ENCODE measurements around the gene GAA.

Gene GAA

DNA sequence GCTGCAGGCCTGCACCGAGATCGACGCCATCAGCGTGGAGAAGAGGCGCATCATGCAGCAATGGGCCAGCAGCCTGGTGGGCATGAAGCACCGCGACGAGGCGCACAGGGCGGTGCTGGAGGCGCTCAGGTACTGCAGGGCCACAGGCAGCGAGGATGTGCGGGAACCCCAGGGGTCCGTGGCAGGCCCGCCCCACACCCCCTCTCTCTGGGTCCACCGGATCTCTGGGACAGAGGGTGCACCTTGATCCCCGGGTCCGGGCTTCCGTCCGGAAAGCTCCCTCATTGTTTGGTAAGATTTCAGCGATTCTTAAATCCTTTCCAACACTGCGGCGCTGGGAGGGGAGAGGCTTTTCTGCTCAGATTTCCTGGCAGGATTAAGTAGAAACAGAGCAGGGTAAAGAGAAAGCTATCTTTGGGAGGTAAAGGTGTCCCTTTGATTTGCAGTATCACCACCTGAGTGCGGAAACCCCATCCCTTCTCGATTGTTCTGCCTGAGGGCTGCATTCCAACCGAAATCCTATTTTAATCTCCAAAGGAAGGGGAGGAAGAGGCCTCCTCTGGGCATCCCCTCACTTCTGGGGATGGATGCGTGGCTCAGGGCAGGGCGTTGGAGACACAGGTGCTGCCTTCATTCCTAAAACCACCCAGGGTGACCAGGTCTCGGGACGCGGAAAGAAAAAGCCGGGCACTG, 35.8 kb upstream of the GAA start:
- Histone ChIP-seq H2AFZ (ENCODE audit: low read length) (no peak overlapping the region), H3K4me2 (ENCODE audit: low read depth, low read length, poor library complexity, severe bottlenecking) (no peak overlapping the region), H3K79me2 (ENCODE audit: insufficient read depth, low read length) (no peaks in the 10 kb centered on the region), H3K9me3 (ENCODE audit: insufficient read depth, low read depth, low read length) (no peaks in the 10 kb centered on the region), H3K4me1 (ENCODE audit: insufficient read depth, low read length, poor library complexity, severe bottlenecking) (no peaks in the 10 kb centered on the region), H3K4me3 (ENCODE audit: low read length, poor library complexity, severe bottlenecking) (no peak overlapping the region), H3K9me2 (replicated peaks; ENCODE audit: low read depth, low read length) (no peaks in the 10 kb centered on the region), H4K20me1 (ENCODE audit: insufficient read depth, low read length, poor library complexity, severe bottlenecking) (no peaks in the 10 kb centered on the region), H3K9ac (ENCODE audit: low read depth, low read length, poor library complexity, severe bottlenecking) (no peak overlapping the region), H3K27me3 (ENCODE audit: insufficient read depth, low read length, poor library complexity, severe bottlenecking) (no peaks in the 10 kb centered on the region), H3K36me3 (ENCODE audit: insufficient read depth, low read length) (no peaks in the 10 kb centered on the region), H3F3A (ENCODE audit: low read depth) (no peaks in the 10 kb centered on the region)
- TF ChIP-seq EZH2phosphoT487 (IDR thresholded peaks at IDR 0.05; ENCODE audit: borderline replicate concordance), result no peak
- TF ChIP-seq, protein P1, sequence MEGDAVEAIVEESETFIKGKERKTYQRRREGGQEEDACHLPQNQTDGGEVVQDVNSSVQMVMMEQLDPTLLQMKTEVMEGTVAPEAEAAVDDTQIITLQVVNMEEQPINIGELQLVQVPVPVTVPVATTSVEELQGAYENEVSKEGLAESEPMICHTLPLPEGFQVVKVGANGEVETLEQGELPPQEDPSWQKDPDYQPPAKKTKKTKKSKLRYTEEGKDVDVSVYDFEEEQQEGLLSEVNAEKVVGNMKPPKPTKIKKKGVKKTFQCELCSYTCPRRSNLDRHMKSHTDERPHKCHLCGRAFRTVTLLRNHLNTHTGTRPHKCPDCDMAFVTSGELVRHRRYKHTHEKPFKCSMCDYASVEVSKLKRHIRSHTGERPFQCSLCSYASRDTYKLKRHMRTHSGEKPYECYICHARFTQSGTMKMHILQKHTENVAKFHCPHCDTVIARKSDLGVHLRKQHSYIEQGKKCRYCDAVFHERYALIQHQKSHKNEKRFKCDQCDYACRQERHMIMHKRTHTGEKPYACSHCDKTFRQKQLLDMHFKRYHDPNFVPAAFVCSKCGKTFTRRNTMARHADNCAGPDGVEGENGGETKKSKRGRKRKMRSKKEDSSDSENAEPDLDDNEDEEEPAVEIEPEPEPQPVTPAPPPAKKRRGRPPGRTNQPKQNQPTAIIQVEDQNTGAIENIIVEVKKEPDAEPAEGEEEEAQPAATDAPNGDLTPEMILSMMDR (conservative IDR thresholded peaks at IDR 0.05; ENCODE audit: low read length), result no peak

DNA sequence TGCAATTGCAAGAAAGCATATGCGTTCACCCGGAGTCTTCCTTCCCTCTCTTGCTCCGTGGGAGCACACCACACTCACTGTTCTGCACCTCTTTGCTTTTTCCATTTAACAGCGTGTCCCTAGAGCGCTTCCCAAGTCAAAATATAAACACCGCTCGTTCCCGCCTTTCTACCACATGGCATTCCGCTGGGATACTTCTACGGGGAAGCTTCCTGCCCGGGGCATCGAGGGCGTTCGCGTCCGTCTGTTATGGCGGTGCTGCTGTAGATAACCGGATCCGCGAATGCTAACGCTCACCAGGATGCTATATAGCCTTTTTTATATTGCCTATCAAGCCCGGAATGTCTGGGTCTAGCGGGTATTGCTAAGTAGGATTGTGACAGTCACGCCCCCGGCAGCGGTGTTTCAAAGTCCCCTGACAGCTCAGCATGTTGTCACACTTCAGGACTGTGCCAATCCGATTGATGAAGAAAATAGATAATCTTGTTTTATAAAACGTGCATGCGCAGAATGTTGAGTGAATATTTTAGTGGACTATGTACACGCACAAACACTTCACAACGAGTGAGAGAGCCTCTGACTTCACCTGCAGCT, 33.9 kb upstream of the GAA start:
- H3F3A ChIP-seq (ENCODE audit: low read depth), result no peaks in the 10 kb centered on the region
- H3K9me2 ChIP-seq (replicated peaks; ENCODE audit: low read depth, low read length), result no peaks in the 10 kb centered on the region
- no peak overlapping the region for H2AFZ ChIP-seq (ENCODE audit: low read length)
- no peaks in the 10 kb centered on the region for H4K20me1 ChIP-seq (ENCODE audit: insufficient read depth, low read length, poor library complexity, severe bottlenecking)
- H3K9me3 ChIP-seq (ENCODE audit: insufficient read depth, low read depth, low read length), result no peaks in the 10 kb centered on the region
- no peak overlapping the region for H3K4me2 ChIP-seq (ENCODE audit: low read depth, low read length, poor library complexity, severe bottlenecking)
- H3K79me2 ChIP-seq (ENCODE audit: insufficient read depth, low read length), result no peaks in the 10 kb centered on the region
- H3K4me3 ChIP-seq (ENCODE audit: low read length, poor library complexity, severe bottlenecking), result no peak overlapping the region
- TF ChIP-seq, protein P1 (conservative IDR thresholded peaks at IDR 0.05; ENCODE audit: low read length), result no peak
- no peak for TF ChIP-seq EZH2phosphoT487 (IDR thresholded peaks at IDR 0.05; ENCODE audit: borderline replicate concordance)
- no peaks in the 10 kb centered on the region for H3K4me1 ChIP-seq (ENCODE audit: insufficient read depth, low read length, poor library complexity, severe bottlenecking)
- no peaks in the 10 kb centered on the region for H3K27me3 ChIP-seq (ENCODE audit: insufficient read depth, low read length, poor library complexity, severe bottlenecking)
- H3K36me3 ChIP-seq (ENCODE audit: insufficient read depth, low read length), result no peaks in the 10 kb centered on the region
- no peak overlapping the region for H3K9ac ChIP-seq (ENCODE audit: low read depth, low read length, poor library complexity, severe bottlenecking)

DNA sequence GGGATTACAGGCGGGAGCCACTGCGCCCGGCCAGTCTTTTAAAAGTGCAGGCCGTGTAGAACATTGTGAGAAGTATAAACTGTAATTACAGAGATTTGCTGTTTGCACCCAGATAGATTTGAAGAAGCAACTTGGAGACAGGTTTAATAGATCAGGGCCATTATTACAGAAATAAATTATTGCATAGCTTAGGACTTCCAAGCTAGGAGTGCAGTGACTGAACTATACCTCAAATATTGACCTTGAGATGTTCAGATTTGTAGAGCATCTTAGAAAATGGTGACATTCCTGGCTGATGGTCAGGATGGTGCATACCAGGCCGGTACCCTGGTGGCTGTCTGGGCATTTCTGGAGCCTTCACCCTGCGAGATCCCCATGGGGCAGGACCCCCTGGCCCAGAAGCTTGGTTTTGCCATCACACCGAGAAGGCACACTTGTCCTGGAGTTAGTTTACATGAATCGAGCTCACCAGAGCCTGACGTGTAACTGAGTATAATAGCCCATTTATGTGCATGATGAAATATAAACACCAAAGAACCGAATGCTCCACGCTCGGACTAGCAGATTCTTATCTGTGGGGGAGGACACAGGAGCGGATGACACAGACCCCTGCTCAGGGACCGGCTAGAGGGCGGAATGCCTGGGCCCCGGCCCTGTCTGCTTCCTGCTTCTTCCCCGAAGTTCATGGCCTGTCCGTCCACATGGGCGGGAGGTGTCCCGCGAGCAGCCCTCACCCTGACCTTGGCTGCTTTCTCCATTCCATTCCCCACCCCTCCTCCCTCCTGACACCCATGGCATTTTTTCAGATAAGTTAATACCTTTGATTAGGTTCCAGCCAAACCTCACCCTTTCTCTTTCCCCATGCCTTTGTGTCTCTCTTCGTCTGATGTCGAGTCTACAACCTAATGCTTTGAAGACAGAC, 32.8 kb upstream of the GAA start:
- Histone ChIP-seq H2AFZ (ENCODE audit: low read length) (no peak overlapping the region), H3K9ac (ENCODE audit: low read depth, low read length, poor library complexity, severe bottlenecking) (no peak overlapping the region), H3K9me3 (ENCODE audit: insufficient read depth, low read depth, low read length) (no peaks in the 10 kb centered on the region), H4K20me1 (ENCODE audit: insufficient read depth, low read length, poor library complexity, severe bottlenecking) (no peaks in the 10 kb centered on the region), H3K36me3 (ENCODE audit: insufficient read depth, low read length) (no peaks in the 10 kb centered on the region), H3K4me3 (ENCODE audit: low read length, poor library complexity, severe bottlenecking) (no peak overlapping the region), H3F3A (ENCODE audit: low read depth) (no peaks in the 10 kb centered on the region), H3K4me1 (ENCODE audit: insufficient read depth, low read length, poor library complexity, severe bottlenecking) (no peaks in the 10 kb centered on the region), H3K4me2 (ENCODE audit: low read depth, low read length, poor library complexity, severe bottlenecking) (no peak overlapping the region), H3K9me2 (replicated peaks; ENCODE audit: low read depth, low read length) (no peaks in the 10 kb centered on the region), H3K27me3 (ENCODE audit: insufficient read depth, low read length, poor library complexity, severe bottlenecking) (no peaks in the 10 kb centered on the region), H3K79me2 (ENCODE audit: insufficient read depth, low read length) (no peaks in the 10 kb centered on the region)
- TF ChIP-seq EZH2phosphoT487 (IDR thresholded peaks at IDR 0.05; ENCODE audit: borderline replicate concordance), result no peak
- TF ChIP-seq, protein P1 (conservative IDR thresholded peaks at IDR 0.05; ENCODE audit: low read length), result no peak

Data from Loucy (cell line).